GM18505 (cell line): ENCODE data around the gene CCNDBP1.

Experiments used
- ATAC-seq: cut with Tn5 transposase; IDR thresholded peaks from one replicate; pipeline ENCODE4 v1.9.1; 2021; ENCODE audit not compliant: unreplicated experiment
- POLR2A ChIP-seq: IDR thresholded peaks from 4 replicates; pipeline ENCODE4 v1.6.1; 2011; ENCODE audit warnings: borderline replicate concordance; ENCODE audit not compliant: insufficient read depth, insufficient read length; ENCODE audit errors: extremely low read depth

The CCNDBP1 gene

GRCh38 chr15:43204016-43204901, 19.1 kb downstream of the CCNDBP1 start:
- ATAC-seq = no peak
- no peak for TF ChIP-seq POLR2A

GRCh38 chr15:43206054-43206453, 20.9 kb downstream of the CCNDBP1 start:
- TF ChIP-seq POLR2A = no peak
- no peak for ATAC-seq

GRCh38 chr15:43207024-43207423, 21.8 kb downstream of the CCNDBP1 start:
- no peak for TF ChIP-seq POLR2A
- no peak for ATAC-seq

GRCh38 chr15:43208052-43209002, 23.1 kb downstream of the CCNDBP1 start:
- ATAC-seq = no peak
- TF ChIP-seq POLR2A = no peak

- no peak for ATAC-seq
- no peak for TF ChIP-seq POLR2A
These were observed 24.0 kb downstream of the CCNDBP1 start for GRCh38 chr15:43209059-43209824.

- no peak for ATAC-seq
- no peak for TF ChIP-seq POLR2A
These were observed 25.1 kb downstream of the CCNDBP1 start for GRCh38 chr15:43210172-43210745.

GRCh38 chr15:43210807-43211206, 25.6 kb downstream of the CCNDBP1 start:
- no peak for TF ChIP-seq POLR2A
- ATAC-seq = no peak

GRCh38 chr15:43211224-43211735, 26.1 kb downstream of the CCNDBP1 start:
- TF ChIP-seq POLR2A = no peak
- ATAC-seq = no peak

GRCh38 chr15:43212299-43212698, 27.1 kb downstream of the CCNDBP1 start:
- ATAC-seq = no peak
- TF ChIP-seq POLR2A = no peak

GRCh38 chr15:43212951-43213350, 27.7 kb downstream of the CCNDBP1 start:
- no peak for ATAC-seq
- no peak for TF ChIP-seq POLR2A

GRCh38 chr15:43213466-43213865, 28.3 kb downstream of the CCNDBP1 start:
- no peak for TF ChIP-seq POLR2A
- ATAC-seq = no peak

GRCh38 chr15:43214169-43214568, 29.0 kb downstream of the CCNDBP1 start:
- no peak for TF ChIP-seq POLR2A

More at GRCh38 chr15:43214169-43214568, 29.0 kb downstream of the CCNDBP1 start:
- no peak for ATAC-seq
